Fibroblast of lung (primary cell): ENCODE measurements around the gene INSIG1. TPM values are rescaled to one million over a fixed set of nuclear protein-coding genes. Genes with fewer than 3 reads are reported as not detected.

Experiments used
- DNase-seq, 2 donors: peaks; one replicate each; pipeline versions ENCODE4 v3.0.0 to v3.0.0-alpha.2; 2010; ENCODE audit warnings: low read depth in 2 of 2
- H2AFZ ChIP-seq: 2 replicates; pipeline ENCODE4 v1.5.1; 2012; ENCODE audit warnings: low read length, control low read depth, inconsistent platforms
- H3K27ac ChIP-seq: 2 replicates; pipeline ENCODE4 v1.5.1; 2011; ENCODE audit warnings: low read length, control low read depth; ENCODE audit not compliant: insufficient read depth
- H3K27me3 ChIP-seq: 2 replicates; pipeline ENCODE4 v1.5.1; 2011; ENCODE audit warnings: mild to moderate bottlenecking, low read length; ENCODE audit not compliant: control insufficient read depth, insufficient read depth
- H3K36me3 ChIP-seq: 2 replicates; pipeline ENCODE4 v1.5.1; 2011; ENCODE audit warnings: low read length; ENCODE audit not compliant: control insufficient read depth, insufficient read depth
- H3K4me1 ChIP-seq: 2 replicates; pipeline ENCODE4 v1.5.1; 2011; ENCODE audit warnings: low read length; ENCODE audit not compliant: control insufficient read depth, insufficient read depth; ENCODE audit errors: extremely low read depth
- H3K4me2 ChIP-seq: 2 replicates; pipeline ENCODE4 v1.5.1; 2011; ENCODE audit warnings: low read length, control low read depth; ENCODE audit not compliant: insufficient read depth; ENCODE audit errors: extremely low read depth
- H3K4me3 ChIP-seq, 4 experiments: fragments of 200-600 bp in 1 of 4; sonication (generic) in 1 of 4; replicated peaks in 1 of 4; 2 replicates each; pipeline ENCODE4 v1.5.1; 2011 to 2016; ENCODE audit warnings: low read length in 4 of 4, low read depth in 3 of 4, mild to moderate bottlenecking in 3 of 4, control low read depth in 2 of 4, inconsistent platforms in 1 of 4, mixed read lengths in 1 of 4; ENCODE audit not compliant: insufficient read depth in 1 of 4; ENCODE audit errors: control extremely low read depth in 1 of 4
- H3K79me2 ChIP-seq: 2 replicates; pipeline ENCODE4 v1.5.1; 2012; ENCODE audit warnings: mild to moderate bottlenecking, low read length, inconsistent platforms; ENCODE audit not compliant: control insufficient read depth, insufficient read depth
- H3K9ac ChIP-seq: 2 replicates; pipeline ENCODE4 v1.5.1; 2011; ENCODE audit warnings: mild to moderate bottlenecking, low read length, control low read depth; ENCODE audit not compliant: insufficient read depth
- H3K9me3 ChIP-seq: 2 replicates; pipeline ENCODE4 v1.5.1; 2012; ENCODE audit warnings: low read depth, low read length; ENCODE audit not compliant: control insufficient read depth, insufficient read depth
- H4K20me1 ChIP-seq: 2 replicates; pipeline ENCODE4 v1.5.1; 2011; ENCODE audit warnings: low read length; ENCODE audit not compliant: control insufficient read depth, insufficient read depth; ENCODE audit errors: extremely low read depth
- EZH2 ChIP-seq: IDR thresholded peaks from 2 replicates; pipeline ENCODE4 v1.5.1; 2012; ENCODE audit warnings: low read length, control low read depth, mild to moderate bottlenecking; ENCODE audit errors: missing control alignments
- polyA plus RNA-seq, 2 donors: library from polyadenylated mRNA; depleted of rRNA in 1 of 2; stranded (reverse) in 1 of 2; unstranded in 1 of 2; fragments of >200 nt; gene quantifications; 2 replicates each; pipeline ENCODE4 v1.2.1, GENCODE V29; 2011 to 2012; ENCODE audit warnings: missing spikeins in 1 of 2
- total RNA-seq: library from RNA; depleted of rRNA; stranded (reverse); fragments of >200 nt; gene quantifications from 2 replicates; pipeline ENCODE4 v1.2.1, GENCODE V29; 2014
- TF ChIP-seq, protein P1 (sequence below), 2 donors: IDR thresholded peaks in 1 of 2; conservative IDR thresholded peaks in 1 of 2; 1 replicate in 1 of 2; 2 replicates in 1 of 2; pipeline ENCODE4 v1.5.1; 2011 to 2012; ENCODE audit warnings: low read length in 2 of 2, control low read depth in 1 of 2, inconsistent platforms in 1 of 2, low read depth in 1 of 2, mild to moderate bottlenecking in 1 of 2

INSIG1 gene
- total and polyA plus RNA-seq, 2 donors (not counting 1 experiment from before 2014, with no cell fraction given) = 216 to 353 TPM

DNA sequence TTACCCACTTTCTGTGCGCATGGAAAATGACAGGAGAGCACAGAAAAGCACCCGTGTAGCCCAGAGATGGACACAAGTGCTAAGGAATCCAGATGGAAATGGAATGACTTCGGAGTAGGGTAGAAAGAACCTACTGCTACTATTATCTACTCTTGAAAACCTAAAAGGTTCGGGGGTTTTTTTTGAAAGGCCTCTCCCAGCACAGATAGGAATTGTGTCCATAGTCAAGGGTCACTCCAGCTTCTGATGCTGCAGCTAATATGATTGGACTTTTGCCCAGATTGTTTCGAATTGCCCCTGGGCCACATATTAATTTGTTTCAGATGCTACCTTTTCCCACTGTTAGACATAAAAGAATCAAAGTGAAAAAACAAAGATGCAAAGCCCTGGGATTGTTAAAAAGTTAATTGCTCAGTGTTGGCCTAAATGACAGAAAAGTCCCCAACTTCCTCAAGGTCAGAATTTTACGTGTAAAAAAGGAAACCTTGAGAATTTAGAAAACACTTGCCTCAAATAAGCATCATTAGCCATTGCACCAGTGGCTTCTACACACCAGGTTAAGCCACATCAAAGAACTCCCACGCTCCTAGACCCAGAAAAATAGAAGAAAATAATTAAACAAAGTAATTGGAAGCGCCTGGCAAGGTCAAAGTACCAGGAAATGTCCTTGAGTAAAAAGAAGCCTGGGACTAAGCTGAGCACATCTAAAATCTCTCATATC is 40.8 kb upstream of the INSIG1 start:
- peaks cover 4% of the 10 kb centered on the region for H3K27me3 ChIP-seq
- DNase-seq = no peak
- peak overlapping the region; percentile 56 for H3K4me2 ChIP-seq
- no peak overlapping the region for H3K9ac ChIP-seq
- no peaks in the 10 kb centered on the region for H3K79me2 ChIP-seq
- H3K27ac ChIP-seq = peak overlapping the region; percentile 87
- H3K4me3 ChIP-seq = no peak overlapping the region
- no peak for TF ChIP-seq EZH2
- TF ChIP-seq, protein P1, sequence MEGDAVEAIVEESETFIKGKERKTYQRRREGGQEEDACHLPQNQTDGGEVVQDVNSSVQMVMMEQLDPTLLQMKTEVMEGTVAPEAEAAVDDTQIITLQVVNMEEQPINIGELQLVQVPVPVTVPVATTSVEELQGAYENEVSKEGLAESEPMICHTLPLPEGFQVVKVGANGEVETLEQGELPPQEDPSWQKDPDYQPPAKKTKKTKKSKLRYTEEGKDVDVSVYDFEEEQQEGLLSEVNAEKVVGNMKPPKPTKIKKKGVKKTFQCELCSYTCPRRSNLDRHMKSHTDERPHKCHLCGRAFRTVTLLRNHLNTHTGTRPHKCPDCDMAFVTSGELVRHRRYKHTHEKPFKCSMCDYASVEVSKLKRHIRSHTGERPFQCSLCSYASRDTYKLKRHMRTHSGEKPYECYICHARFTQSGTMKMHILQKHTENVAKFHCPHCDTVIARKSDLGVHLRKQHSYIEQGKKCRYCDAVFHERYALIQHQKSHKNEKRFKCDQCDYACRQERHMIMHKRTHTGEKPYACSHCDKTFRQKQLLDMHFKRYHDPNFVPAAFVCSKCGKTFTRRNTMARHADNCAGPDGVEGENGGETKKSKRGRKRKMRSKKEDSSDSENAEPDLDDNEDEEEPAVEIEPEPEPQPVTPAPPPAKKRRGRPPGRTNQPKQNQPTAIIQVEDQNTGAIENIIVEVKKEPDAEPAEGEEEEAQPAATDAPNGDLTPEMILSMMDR (conservative IDR thresholded peaks at IDR 0.05 in 1 of 2, IDR thresholded peaks at IDR 0.05 in 1 of 2; ENCODE audit: low read depth in 1 of 2, low read length in 2 of 2) = no peak
- peaks cover 15% of the 10 kb centered on the region for H3K4me1 ChIP-seq
- H3K9me3 ChIP-seq = no peaks in the 10 kb centered on the region
- H4K20me1 ChIP-seq = no peaks in the 10 kb centered on the region
- no peaks in the 10 kb centered on the region for H3K36me3 ChIP-seq
- no peak overlapping the region for H2AFZ ChIP-seq

DNA sequence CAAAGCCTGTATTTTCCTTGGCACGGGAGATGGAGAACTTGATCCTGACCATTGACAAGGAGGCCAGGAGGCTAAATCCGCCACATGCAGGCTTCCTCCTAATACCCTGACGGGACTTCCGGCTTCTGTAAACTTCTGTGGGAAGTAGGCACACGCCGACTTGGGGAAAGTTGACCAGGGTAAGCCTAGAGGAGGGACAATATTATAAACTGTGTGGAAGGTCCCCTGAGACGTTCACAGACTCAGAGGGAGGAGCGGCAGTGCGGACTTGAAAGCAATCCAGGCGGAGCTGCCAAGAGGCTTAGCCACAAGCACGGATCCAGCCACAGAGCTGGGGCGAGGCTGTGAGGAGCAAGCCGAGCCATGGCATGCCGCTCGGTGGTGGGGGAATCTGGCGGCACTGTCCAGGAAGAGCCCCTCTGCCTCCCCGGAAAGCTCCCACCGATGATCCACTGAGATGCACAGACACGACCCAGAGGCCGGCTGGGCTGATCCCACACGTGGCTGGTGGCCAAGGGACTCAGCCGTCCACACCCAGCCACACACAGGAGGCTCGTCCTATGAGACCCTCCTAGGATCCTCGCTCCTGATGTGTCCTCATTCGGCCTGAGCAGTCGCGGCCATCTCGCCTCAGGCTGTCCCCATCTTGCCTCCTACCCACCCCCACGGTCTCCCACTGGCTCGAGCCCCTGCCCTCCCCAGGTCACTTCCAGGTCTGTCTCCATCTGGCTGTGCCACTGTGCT is 40.0 kb upstream of the INSIG1 start:
- H2AFZ ChIP-seq = peak overlapping the region; percentile 67
- H3K27me3 ChIP-seq = peaks cover 4% of the 10 kb centered on the region
- H3K4me1 ChIP-seq = peaks cover 13% of the 10 kb centered on the region
- no peak overlapping the region for H3K4me3 ChIP-seq
- DNase-seq = peak; percentile 79 to 84
- no peaks in the 10 kb centered on the region for H4K20me1 ChIP-seq
- H3K79me2 ChIP-seq = no peaks in the 10 kb centered on the region
- TF ChIP-seq, protein P1 (conservative IDR thresholded peaks at IDR 0.05 in 1 of 2, IDR thresholded peaks at IDR 0.05 in 1 of 2; ENCODE audit: low read depth in 1 of 2, low read length in 2 of 2) = no peak
- no peak for TF ChIP-seq EZH2
- H3K4me2 ChIP-seq = peak overlapping the region; percentile 70
- no peaks in the 10 kb centered on the region for H3K9me3 ChIP-seq
- H3K27ac ChIP-seq = peak overlapping the region; percentile 87
- no peaks in the 10 kb centered on the region for H3K36me3 ChIP-seq
- H3K9ac ChIP-seq = peak overlapping the region; percentile 56

DNA sequence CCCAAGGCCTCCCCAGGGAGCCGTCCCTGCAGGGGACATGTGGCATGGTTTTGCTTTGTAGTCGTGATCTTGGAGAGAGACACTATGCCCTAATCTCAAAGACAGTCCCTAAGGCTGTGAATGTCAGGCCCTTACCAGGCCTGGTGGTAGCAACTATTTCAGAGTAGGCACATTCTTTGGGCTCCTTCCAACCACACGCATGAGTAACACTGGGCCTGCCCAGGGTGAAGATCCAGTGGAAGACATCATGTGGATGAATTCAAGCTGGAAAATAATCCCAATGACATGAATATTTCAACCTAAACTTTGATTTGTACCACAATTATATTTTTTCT is 39.5 kb upstream of the INSIG1 start:
- no peak overlapping the region for H3K4me3 ChIP-seq
- peak overlapping the region; percentile 70 for H3K4me2 ChIP-seq
- TF ChIP-seq, protein P1 (conservative IDR thresholded peaks at IDR 0.05 in 1 of 2, IDR thresholded peaks at IDR 0.05 in 1 of 2; ENCODE audit: low read depth in 1 of 2, low read length in 2 of 2) = no peak
- TF ChIP-seq EZH2 = no peak
- H3K27ac ChIP-seq = peak overlapping the region; percentile 87
- H4K20me1 ChIP-seq = no peaks in the 10 kb centered on the region
- peaks cover 4% of the 10 kb centered on the region for H3K27me3 ChIP-seq
- peaks cover 13% of the 10 kb centered on the region for H3K4me1 ChIP-seq
- peak; percentile 90 for DNase-seq
- peak overlapping the region; percentile 56 for H3K9ac ChIP-seq
- H3K9me3 ChIP-seq = no peaks in the 10 kb centered on the region
- peak overlapping the region; percentile 67 for H2AFZ ChIP-seq
- H3K36me3 ChIP-seq = no peaks in the 10 kb centered on the region
- no peaks in the 10 kb centered on the region for H3K79me2 ChIP-seq
